ENCODE results near the gene DMAC2. TPM values are rescaled to one million over a fixed set of nuclear protein-coding genes. Genes with fewer than 3 reads are reported as not detected.

Gene DMAC2
- polyA plus RNA-seq, 1 of the 3 experiments (the other 2 are of a cell fraction) = 71.4 TPM

DNA sequence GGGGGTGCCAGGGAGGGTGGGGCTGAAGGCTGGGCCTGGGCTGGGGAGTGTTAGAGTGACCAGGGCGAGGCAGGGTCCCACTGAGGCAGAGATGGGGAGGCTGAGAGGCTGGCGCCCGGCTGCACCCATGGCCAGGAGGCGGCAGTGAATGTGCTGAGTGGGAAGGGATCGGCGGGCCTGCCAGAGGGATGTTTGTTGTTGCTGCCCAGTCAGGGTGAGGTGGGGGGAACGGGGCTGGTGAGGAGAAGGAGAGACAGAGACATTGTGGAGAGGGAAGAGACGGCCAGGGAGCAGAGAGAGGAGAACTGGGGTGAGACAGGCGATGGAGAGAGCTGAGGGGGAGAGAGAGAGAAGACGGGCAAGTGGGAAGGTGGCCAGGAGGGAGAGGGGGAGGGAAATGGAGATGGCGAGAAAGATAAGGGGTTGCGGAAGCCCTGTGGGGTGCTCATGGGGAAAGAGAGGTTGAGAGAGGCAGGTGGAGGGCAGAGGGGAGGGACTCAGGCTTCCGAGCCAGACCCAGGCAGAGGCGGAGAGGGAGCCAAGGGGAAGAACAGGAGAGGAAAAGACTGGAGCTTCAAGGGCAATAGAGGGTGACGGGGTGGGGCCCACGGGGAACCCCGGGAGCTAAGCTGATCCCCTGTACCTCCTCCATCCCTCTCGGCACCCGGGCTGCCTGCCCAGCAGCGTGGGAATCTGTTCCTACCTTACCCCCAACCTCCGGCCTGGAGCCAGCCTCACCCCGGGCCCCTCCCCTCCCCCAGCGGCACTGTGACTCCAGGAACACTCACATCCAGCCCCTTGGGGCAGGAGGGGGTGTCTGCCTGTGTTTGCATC is 11.8 kb downstream of the DMAC2 start:
- no peaks in the 10 kb centered on the region for H4K20me1 ChIP-seq (ENCODE audit: insufficient read depth)
- WGBS (ENCODE audit: low lambda C conversion rate) = 74% methylated on average over 23 of the region's 23 CpGs
- no peaks in the 10 kb centered on the region for H3K9me2 ChIP-seq
- no peak overlapping the region; a peak in 1 of 4 replicates for H3K27ac ChIP-seq (ENCODE audit: low read depth in 2 of 2, low read length in 1 of 2)
- no peak overlapping the region for H2AFZ ChIP-seq (ENCODE audit: low read depth)
- POLR2A ChIA-PET = interaction anchor here (1.0 to 1.5 kb wide), 2 partner anchors 12 kb away, joined by 6 to 7 read pairs; partner anchors contain the start of gene DMAC2
- CTCF ChIA-PET = interaction anchor here (1.3 to 1.7 kb wide), 4 partner anchors 11 to 169 kb away, joined by 3 to 9 read pairs (median 4); partner anchors contain the start of gene DMAC2
- H3K9ac ChIP-seq = no peak overlapping the region
- H3F3A ChIP-seq (replicated peaks; ENCODE audit: insufficient read depth) = peaks cover 6% of the 10 kb centered on the region
- H3K36me3 ChIP-seq (replicated peaks in 1 of 2; ENCODE audit: control insufficient read depth in 1 of 2, insufficient read depth in 2 of 2, low read length in 1 of 2) = peaks cover 0 to 20% of the 10 kb centered on the region in 2 experiments
- peaks cover 0 to 7% of the 10 kb centered on the region in 2 experiments; a peak in 1 of 4 replicates for H3K4me1 ChIP-seq (ENCODE audit: control insufficient read depth in 1 of 2, insufficient read depth in 2 of 2, low read depth in 1 of 2, low read length in 1 of 2)
- no peaks in the 10 kb centered on the region for H3K79me2 ChIP-seq (ENCODE audit: insufficient read depth)
- no peaks in the 10 kb centered on the region for H3K27me3 ChIP-seq (ENCODE audit: insufficient read depth)
- H3K4me3 ChIP-seq (ENCODE audit: low read depth in 2 of 2, low read length in 1 of 2) = no peak overlapping the region
- H3K9me3 ChIP-seq = no peaks in the 10 kb centered on the region
- peak; percentile 56 for DNase-seq
- H3K4me2 ChIP-seq = no peak overlapping the region
- TF ChIP-seq, protein P1, sequence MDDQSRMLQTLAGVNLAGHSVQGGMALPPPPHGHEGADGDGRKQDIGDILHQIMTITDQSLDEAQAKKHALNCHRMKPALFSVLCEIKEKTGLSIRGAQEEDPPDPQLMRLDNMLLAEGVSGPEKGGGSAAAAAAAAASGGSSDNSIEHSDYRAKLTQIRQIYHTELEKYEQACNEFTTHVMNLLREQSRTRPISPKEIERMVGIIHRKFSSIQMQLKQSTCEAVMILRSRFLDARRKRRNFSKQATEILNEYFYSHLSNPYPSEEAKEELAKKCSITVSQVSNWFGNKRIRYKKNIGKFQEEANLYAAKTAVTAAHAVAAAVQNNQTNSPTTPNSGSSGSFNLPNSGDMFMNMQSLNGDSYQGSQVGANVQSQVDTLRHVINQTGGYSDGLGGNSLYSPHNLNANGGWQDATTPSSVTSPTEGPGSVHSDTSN (IDR thresholded peaks at IDR 0.05) = no peak
- TF ChIP-seq RFX5 (IDR thresholded peaks at IDR 0.05; ENCODE audit: low read length) = no peak
- TF ChIP-seq ZBTB33 (IDR thresholded peaks at IDR 0.05; ENCODE audit: borderline replicate concordance, low read depth) = no peak
- no peak for TF ChIP-seq MAX (IDR thresholded peaks at IDR 0.05; ENCODE audit: low read depth)
- TF ChIP-seq, protein P2, sequence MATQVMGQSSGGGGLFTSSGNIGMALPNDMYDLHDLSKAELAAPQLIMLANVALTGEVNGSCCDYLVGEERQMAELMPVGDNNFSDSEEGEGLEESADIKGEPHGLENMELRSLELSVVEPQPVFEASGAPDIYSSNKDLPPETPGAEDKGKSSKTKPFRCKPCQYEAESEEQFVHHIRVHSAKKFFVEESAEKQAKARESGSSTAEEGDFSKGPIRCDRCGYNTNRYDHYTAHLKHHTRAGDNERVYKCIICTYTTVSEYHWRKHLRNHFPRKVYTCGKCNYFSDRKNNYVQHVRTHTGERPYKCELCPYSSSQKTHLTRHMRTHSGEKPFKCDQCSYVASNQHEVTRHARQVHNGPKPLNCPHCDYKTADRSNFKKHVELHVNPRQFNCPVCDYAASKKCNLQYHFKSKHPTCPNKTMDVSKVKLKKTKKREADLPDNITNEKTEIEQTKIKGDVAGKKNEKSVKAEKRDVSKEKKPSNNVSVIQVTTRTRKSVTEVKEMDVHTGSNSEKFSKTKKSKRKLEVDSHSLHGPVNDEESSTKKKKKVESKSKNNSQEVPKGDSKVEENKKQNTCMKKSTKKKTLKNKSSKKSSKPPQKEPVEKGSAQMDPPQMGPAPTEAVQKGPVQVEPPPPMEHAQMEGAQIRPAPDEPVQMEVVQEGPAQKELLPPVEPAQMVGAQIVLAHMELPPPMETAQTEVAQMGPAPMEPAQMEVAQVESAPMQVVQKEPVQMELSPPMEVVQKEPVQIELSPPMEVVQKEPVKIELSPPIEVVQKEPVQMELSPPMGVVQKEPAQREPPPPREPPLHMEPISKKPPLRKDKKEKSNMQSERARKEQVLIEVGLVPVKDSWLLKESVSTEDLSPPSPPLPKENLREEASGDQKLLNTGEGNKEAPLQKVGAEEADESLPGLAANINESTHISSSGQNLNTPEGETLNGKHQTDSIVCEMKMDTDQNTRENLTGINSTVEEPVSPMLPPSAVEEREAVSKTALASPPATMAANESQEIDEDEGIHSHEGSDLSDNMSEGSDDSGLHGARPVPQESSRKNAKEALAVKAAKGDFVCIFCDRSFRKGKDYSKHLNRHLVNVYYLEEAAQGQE (IDR thresholded peaks at IDR 0.05; ENCODE audit: low read depth, low read length) = no peak
- TF ChIP-seq ELF1 (IDR thresholded peaks at IDR 0.05) = no peak
- TF ChIP-seq, protein P3, sequence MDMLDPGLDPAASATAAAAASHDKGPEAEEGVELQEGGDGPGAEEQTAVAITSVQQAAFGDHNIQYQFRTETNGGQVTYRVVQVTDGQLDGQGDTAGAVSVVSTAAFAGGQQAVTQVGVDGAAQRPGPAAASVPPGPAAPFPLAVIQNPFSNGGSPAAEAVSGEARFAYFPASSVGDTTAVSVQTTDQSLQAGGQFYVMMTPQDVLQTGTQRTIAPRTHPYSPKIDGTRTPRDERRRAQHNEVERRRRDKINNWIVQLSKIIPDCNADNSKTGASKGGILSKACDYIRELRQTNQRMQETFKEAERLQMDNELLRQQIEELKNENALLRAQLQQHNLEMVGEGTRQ (IDR thresholded peaks at IDR 0.05; ENCODE audit: borderline replicate concordance, low read depth, low read length) = no peak
- no peak for TF ChIP-seq USF1 (IDR thresholded peaks at IDR 0.05; ENCODE audit: borderline replicate concordance, low read depth)
- no peak for TF ChIP-seq FOXJ3 (CRISPR knock-in tag; IDR thresholded peaks at IDR 0.05)
- TF ChIP-seq FOSL2 (IDR thresholded peaks at IDR 0.05; ENCODE audit: borderline replicate concordance, low read depth) = no peak
- no peak for TF ChIP-seq TAF1 (IDR thresholded peaks at IDR 0.05; ENCODE audit: borderline replicate concordance, low read depth, low read length)
- TF ChIP-seq, protein P4, sequence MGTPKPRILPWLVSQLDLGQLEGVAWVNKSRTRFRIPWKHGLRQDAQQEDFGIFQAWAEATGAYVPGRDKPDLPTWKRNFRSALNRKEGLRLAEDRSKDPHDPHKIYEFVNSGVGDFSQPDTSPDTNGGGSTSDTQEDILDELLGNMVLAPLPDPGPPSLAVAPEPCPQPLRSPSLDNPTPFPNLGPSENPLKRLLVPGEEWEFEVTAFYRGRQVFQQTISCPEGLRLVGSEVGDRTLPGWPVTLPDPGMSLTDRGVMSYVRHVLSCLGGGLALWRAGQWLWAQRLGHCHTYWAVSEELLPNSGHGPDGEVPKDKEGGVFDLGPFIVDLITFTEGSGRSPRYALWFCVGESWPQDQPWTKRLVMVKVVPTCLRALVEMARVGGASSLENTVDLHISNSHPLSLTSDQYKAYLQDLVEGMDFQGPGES (IDR thresholded peaks at IDR 0.05; ENCODE audit: low read depth, low read length) = no peak
- no peak for TF ChIP-seq EP300 (IDR thresholded peaks at IDR 0.05; ENCODE audit: borderline replicate concordance in 1 of 2, low read depth in 1 of 2, low read length in 1 of 2)
- TF ChIP-seq NFIC (IDR thresholded peaks at IDR 0.05; ENCODE audit: borderline replicate concordance) = no peak
- TF ChIP-seq, protein P5, sequence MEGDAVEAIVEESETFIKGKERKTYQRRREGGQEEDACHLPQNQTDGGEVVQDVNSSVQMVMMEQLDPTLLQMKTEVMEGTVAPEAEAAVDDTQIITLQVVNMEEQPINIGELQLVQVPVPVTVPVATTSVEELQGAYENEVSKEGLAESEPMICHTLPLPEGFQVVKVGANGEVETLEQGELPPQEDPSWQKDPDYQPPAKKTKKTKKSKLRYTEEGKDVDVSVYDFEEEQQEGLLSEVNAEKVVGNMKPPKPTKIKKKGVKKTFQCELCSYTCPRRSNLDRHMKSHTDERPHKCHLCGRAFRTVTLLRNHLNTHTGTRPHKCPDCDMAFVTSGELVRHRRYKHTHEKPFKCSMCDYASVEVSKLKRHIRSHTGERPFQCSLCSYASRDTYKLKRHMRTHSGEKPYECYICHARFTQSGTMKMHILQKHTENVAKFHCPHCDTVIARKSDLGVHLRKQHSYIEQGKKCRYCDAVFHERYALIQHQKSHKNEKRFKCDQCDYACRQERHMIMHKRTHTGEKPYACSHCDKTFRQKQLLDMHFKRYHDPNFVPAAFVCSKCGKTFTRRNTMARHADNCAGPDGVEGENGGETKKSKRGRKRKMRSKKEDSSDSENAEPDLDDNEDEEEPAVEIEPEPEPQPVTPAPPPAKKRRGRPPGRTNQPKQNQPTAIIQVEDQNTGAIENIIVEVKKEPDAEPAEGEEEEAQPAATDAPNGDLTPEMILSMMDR (IDR thresholded peaks at IDR 0.05) = no peak
- TF ChIP-seq EZH2phosphoT487 (IDR thresholded peaks at IDR 0.05; ENCODE audit: borderline replicate concordance, low read depth) = no peak
- no peak for TF ChIP-seq TEAD4 (IDR thresholded peaks at IDR 0.05; ENCODE audit: borderline replicate concordance, insufficient read depth)
- TF ChIP-seq SMC3 (IDR thresholded peaks at IDR 0.05; ENCODE audit: low read depth, low read length) = no peak
